Kidney (tissue), 14 donors: Measurements from ENCODE around the gene RPP14. TPM values are rescaled to one million over a fixed set of nuclear protein-coding genes. Genes with fewer than 3 reads are reported as not detected.
A peak's percentile ranks its signal among the peaks of the same experiment; 100 is the strongest.

Source experiments
- DNase-seq, 5 donors: peaks; one replicate each; pipeline ENCODE4 v3.0.0-alpha.2; 2013 to 2020
- FAIRE-seq: peaks from 2 replicates; lab custom pipeline; 2012; peaks lifted over from hg19 to GRCh38; lab: Jason Lieb, UNC
- H3K27ac ChIP-seq, 2 donors: one replicate each; pipeline ENCODE4 v1.7.0; 2013; ENCODE audit warnings: low read depth in 2 of 2, low read length in 2 of 2, inconsistent platforms in 1 of 2
- H3K27me3 ChIP-seq: one replicate; pipeline ENCODE4 v1.7.1; 2013; ENCODE audit warnings: low read length, inconsistent platforms; ENCODE audit not compliant: control insufficient read depth, insufficient read depth
- H3K36me3 ChIP-seq, 3 donors: one replicate each; pipeline versions ENCODE4 v1.7.0 to v1.7.1; 2013; ENCODE audit warnings: low read length in 3 of 3, control low read depth in 1 of 3, inconsistent platforms in 1 of 3; ENCODE audit not compliant: insufficient read depth in 3 of 3, control insufficient read depth in 2 of 3
- H3K4me1 ChIP-seq, 3 donors: one replicate each; pipeline versions ENCODE4 v1.7.0 to v1.7.1; 2013; ENCODE audit warnings: low read length in 3 of 3, inconsistent platforms in 1 of 3, low read depth in 1 of 3; ENCODE audit not compliant: control insufficient read depth in 2 of 3, insufficient read depth in 2 of 3
- H3K4me3 ChIP-seq, 3 donors: one replicate each; pipeline versions ENCODE4 v1.7.0 to v1.8.1; 2013; ENCODE audit warnings: low read length in 3 of 3, control low read depth in 1 of 3, inconsistent platforms in 1 of 3
- H3K9ac ChIP-seq, 3 donors: one replicate each; pipeline versions ENCODE4 v1.7.0 to v1.7.1; 2013; ENCODE audit warnings: low read length in 3 of 3, control low read depth in 1 of 3, inconsistent platforms in 1 of 3
- H3K9me3 ChIP-seq, 3 donors: one replicate each; pipeline versions ENCODE4 v1.7.0 to v1.7.1; 2013; ENCODE audit warnings: low read length in 3 of 3, control low read depth in 1 of 3, inconsistent platforms in 1 of 3; ENCODE audit not compliant: control insufficient read depth in 2 of 3, insufficient read depth in 1 of 3
- CTCF ChIP-seq: IDR thresholded peaks from 3 replicates; pipeline ENCODE4 v1.5.1; 2012; ENCODE audit warnings: mild to moderate bottlenecking, moderate library complexity, borderline replicate concordance; ENCODE audit not compliant: insufficient read depth; ENCODE audit errors: extremely low read depth
- intact Hi-C: fragments of 100-400 bp; cut with DNase I; formaldehyde crosslinking; loops from one replicate; pipeline ENCODE4 v1.11.1; 2022
- polyA plus RNA-seq: library from polyadenylated mRNA; stranded (reverse); fragments of 350-450 nt; fragmentation: Illumina TruSeq; extraction: RNeasy Lipid Tissue Mini Kit (QIAGEN cat#74804); gene quantifications from one replicate; pipeline ENCODE4 v1.2.3, GENCODE V29; 2014; ENCODE audit warnings: low read depth, low replicate concordance; ENCODE audit not compliant: insufficient read depth
- total RNA-seq: library from RNA; stranded (reverse); fragmentation: NEBNext Ultra II Directional; extraction: Animal tissue kit (Norgen Biotek cat#: 25700); gene quantifications from one replicate; pipeline ENCODE4 v1.2.1, GENCODE V29; 2021
- donor health status: control.
- donor health status: control.
- donor health status: control.
- donor health status: control.
- donor health status: control.
- donor health status: DM: yes; HTN: yes; CAD: no.
- donor health status: Normal renal cell carcinoma (clear cell type).

The RPP14 gene
- total and polyA plus RNA-seq, 2 donors from 2014 or later = 12.0 to 14.9 TPM

- H3K27ac ChIP-seq = peak overlapping the region; percentile 62 to 79
- peaks cover 0 to 2% (median 0%) of the 10 kb centered on the region in 3 donors for H3K36me3 ChIP-seq
- no peaks in the 10 kb centered on the region for H3K9me3 ChIP-seq
- H3K4me3 ChIP-seq = no peak overlapping the region
- intact Hi-C loops = loop anchor here (10.0 kb wide), 1 partner anchor 299 kb away; no protein-coding TSS in a partner anchor
- DNase-seq = peak in 1 of 5 donors; percentile 48
- no peak for TF ChIP-seq CTCF
- H3K9ac ChIP-seq = no peak overlapping the region
- FAIRE-seq = no peak
- peaks cover 0 to 10% (median 4%) of the 10 kb centered on the region in 3 donors for H3K4me1 ChIP-seq
- H3K27me3 ChIP-seq = no peaks in the 10 kb centered on the region
Measured at GRCh38 chr3:58325525-58325992, 19.5 kb downstream of the RPP14 start.

GRCh38 chr3:58326267-58326900 is 20.3 kb downstream of the RPP14 start:
- H3K4me3 ChIP-seq = no peak overlapping the region
- FAIRE-seq (no peak), DNase-seq (no peak)
- no peak for TF ChIP-seq CTCF
- H3K27ac ChIP-seq = peak overlapping the region; percentile 42 to 62
- peaks cover 0 to 16% (median 4%) of the 10 kb centered on the region in 3 donors for H3K4me1 ChIP-seq
- H3K27me3 ChIP-seq = no peaks in the 10 kb centered on the region
- H3K9ac ChIP-seq = no peak overlapping the region
- no peaks in the 10 kb centered on the region for H3K9me3 ChIP-seq
- H3K36me3 ChIP-seq = no peaks in the 10 kb centered on the region
- intact Hi-C loops = loop anchor here (10.0 kb wide), 1 partner anchor 298 kb away; no protein-coding TSS in a partner anchor

- intact Hi-C loops = loop anchor here (10.0 kb wide), 1 partner anchor 295 kb away; no protein-coding TSS in a partner anchor
- FAIRE-seq = no peak
- no peak for DNase-seq
Measured at GRCh38 chr3:58329150-58329921, 23.3 kb downstream of the RPP14 start.

More at GRCh38 chr3:58329150-58329921, 23.3 kb downstream of the RPP14 start:
- no peak overlapping the region for H3K9ac ChIP-seq
- peaks cover 0 to 21% (median 14%) of the 10 kb centered on the region in 3 donors for H3K4me1 ChIP-seq
- no peak for TF ChIP-seq CTCF
- no peak overlapping the region for H3K4me3 ChIP-seq
- H3K9me3 ChIP-seq = no peaks in the 10 kb centered on the region
- H3K27me3 ChIP-seq = no peaks in the 10 kb centered on the region
- H3K27ac ChIP-seq = no peak overlapping the region
- H3K36me3 ChIP-seq = no peaks in the 10 kb centered on the region
